Activated CD4-positive, alpha-beta T cell treated with anti-CD3 and anti-CD28 coated beads, Interleukin-2, Interleukin-6, amounts not matched to agents 100 ng/mL and 50 ng/mL, durations not matched to agents 16 hours and 8 hours (primary cell): ENCODE results near the gene ZNF226.
"Not testable (repeated sequence)": the region's sequence is repeated elsewhere in the genome, so short reads cannot be mapped to it uniquely, and the experiment has no call there.

Experiments
- DNase-seq: peaks from one replicate; pipeline ENCODE4 v3.0.0-alpha.2; 2020

Gene ZNF226

GRCh38 chr19:44164673-44165512, at the start of gene ZNF226:
TSS of gene ZNF226 (plus strand) at chr19:44165100. CDS start at chr19:44170081, 4,981 bp downstream.
- peak; percentile 90 for DNase-seq

GRCh38 chr19:44121162-44121561, 43.7 kb upstream of the ZNF226 start:
- DNase-seq, result not testable (repeated sequence)

GRCh38 chr19:44131955-44132354, 32.9 kb upstream of the ZNF226 start:
- DNase-seq, result no peak

- peak; percentile 80 for DNase-seq
These were observed 23.5 kb upstream of the ZNF226 start, which contains the start of gene ZNF234 for GRCh38 chr19:44141191-44142058. TSS of gene ZNF234 (plus strand) at chr19:44141554. CDS start at chr19:44144633, 3,079 bp downstream.

- DNase-seq, result no peak
These were observed 22.9 kb upstream of the ZNF226 start for GRCh38 chr19:44142059-44142433.

GRCh38 chr19:44149776-44150175, 15.1 kb upstream of the ZNF226 start:
- DNase-seq, result no peak

GRCh38 chr19:44151491-44151890, 13.4 kb upstream of the ZNF226 start:
- DNase-seq, result no peak

- DNase-seq, result no peak
These were observed 8.4 kb upstream of the ZNF226 start for GRCh38 chr19:44156475-44156874.

GRCh38 chr19:44163789-44164188, 1.1 kb upstream of the ZNF226 start:
- no peak for DNase-seq

- DNase-seq, result no peak
These were observed 600 bp upstream of the ZNF226 start for GRCh38 chr19:44164327-44164672.

- DNase-seq, result not testable (repeated sequence)
These were observed 5.8 kb downstream of the ZNF226 start for GRCh38 chr19:44170660-44171059.

- DNase-seq, result no peak
These were observed 11.7 kb downstream of the ZNF226 start for GRCh38 chr19:44176590-44176989.

- DNase-seq, result no peak
These were observed 16.1 kb downstream of the ZNF226 start for GRCh38 chr19:44180968-44181367.

- no peak for DNase-seq
These were observed 17.2 kb downstream of the ZNF226 start for GRCh38 chr19:44182145-44182544.

- DNase-seq, result no peak
These were observed 25.1 kb downstream of the ZNF226 start for GRCh38 chr19:44190020-44190419.

GRCh38 chr19:44192127-44192526, 27.2 kb downstream of the ZNF226 start:
- DNase-seq, result no peak

GRCh38 chr19:44196772-44197171, 31.9 kb downstream of the ZNF226 start:
- no peak for DNase-seq

- no peak for DNase-seq
These were observed 37.6 kb downstream of the ZNF226 start for GRCh38 chr19:44202470-44202869.

GRCh38 chr19:44202974-44203373, 38.1 kb downstream of the ZNF226 start:
- DNase-seq, result no peak

- not testable (repeated sequence) for DNase-seq
These were observed 39.0 kb downstream of the ZNF226 start for GRCh38 chr19:44203877-44204276.

- no peak for DNase-seq
These were observed 39.9 kb downstream of the ZNF226 start for GRCh38 chr19:44204772-44205171.

- peak; percentile 91 for DNase-seq
These were observed 42.4 kb downstream of the ZNF226 start for GRCh38 chr19:44207126-44207803.

- peak; percentile 87 for DNase-seq
These were observed 47.5 kb downstream of the ZNF226 start, which contains the start of gene ZNF227 for GRCh38 chr19:44212250-44212865. TSS of gene ZNF227 (plus strand) at chr19:44212532. CDS start at chr19:44217793, 5,261 bp downstream.
